HG02763 (cell line): ENCODE data around the gene AURKB.
"Not testable (repeated sequence)": the region's sequence is repeated elsewhere in the genome, so short reads cannot be mapped to it uniquely, and the experiment has no call there.

Experiments used
- ATAC-seq: cut with Tn5 transposase; IDR thresholded peaks from one replicate; pipeline ENCODE4 v1.9.1; 2021; ENCODE audit warnings: mild to moderate bottlenecking, moderate library complexity; ENCODE audit not compliant: unreplicated experiment

The AURKB gene

DNA sequence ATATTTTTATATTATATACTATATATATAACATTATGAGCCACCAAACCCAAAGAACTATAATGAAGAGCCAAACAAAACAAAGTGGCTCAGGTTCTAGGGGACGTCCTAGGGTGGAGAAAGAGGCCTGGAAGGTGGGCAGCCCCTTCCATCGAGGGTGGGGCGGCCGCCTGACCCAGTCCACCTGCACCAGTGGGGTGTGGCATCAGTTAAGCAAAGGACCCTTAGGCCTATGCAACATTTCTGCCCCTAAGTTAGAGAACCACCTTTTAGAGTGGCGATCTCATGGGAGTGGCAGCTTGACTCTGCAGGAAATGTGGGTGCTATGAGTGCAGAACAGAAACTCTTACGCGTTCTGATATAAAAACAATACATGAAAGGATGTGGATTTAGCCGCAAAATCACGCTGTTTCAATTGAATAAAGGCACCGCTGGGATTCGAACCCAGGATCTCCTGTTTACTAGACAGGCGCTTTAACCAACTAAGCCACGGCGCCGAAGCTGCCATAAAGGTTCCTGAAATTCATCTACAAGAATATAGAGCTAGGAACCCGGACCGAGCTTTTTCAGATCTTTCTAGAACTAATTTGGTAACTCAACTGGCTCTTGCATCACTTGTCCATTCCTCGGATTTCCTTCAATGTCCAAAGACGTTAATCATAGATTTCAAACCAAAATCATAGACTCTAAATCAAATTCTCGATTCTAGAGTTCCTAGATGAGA lies 15.6 kb upstream of the AURKB start:
- no peak for ATAC-seq

DNA sequence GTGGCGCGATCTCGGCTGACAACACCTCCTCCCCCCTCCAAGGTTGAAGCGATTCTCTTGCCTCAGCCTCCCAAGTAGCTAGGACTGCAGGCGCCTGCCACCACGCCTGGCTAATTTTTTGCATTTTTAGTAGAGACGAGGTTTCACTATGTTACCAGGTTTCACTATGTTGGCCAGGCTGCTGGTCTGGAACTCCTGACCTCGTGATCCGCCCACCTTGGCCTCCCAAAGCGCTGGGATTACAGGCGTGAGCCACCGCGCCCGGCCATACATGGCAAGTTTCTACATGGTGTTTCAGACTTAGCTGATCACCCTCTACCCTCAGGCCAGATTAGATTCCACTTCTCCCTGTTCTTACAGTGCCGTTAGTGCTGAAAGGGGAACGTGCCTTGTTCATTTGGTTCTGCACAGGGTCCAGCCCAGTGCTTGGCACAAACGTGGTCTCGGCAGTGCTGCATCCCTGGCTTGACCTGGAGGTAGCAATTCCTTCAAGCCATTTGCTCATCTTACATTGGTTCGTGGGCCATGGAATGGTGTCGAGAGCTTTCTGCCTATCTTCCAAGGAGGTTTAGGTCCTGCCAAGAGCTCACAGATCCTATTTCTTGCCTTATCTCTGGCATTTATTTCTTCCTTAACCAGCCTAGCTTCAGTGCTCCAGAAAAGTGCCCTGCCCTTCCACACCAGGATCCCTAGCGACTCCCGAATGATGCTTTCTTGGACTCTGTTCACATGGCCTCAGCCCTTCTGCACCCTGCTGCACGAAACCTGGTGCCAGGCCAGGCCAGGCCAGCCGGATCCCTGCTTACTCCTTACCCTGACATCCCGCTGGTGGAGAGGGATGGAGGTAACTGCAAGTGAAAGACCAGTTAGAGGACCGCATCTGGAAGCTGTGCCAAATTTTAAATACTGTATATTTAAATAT lies 14.8 kb upstream of the AURKB start:
- no peak for ATAC-seq

DNA sequence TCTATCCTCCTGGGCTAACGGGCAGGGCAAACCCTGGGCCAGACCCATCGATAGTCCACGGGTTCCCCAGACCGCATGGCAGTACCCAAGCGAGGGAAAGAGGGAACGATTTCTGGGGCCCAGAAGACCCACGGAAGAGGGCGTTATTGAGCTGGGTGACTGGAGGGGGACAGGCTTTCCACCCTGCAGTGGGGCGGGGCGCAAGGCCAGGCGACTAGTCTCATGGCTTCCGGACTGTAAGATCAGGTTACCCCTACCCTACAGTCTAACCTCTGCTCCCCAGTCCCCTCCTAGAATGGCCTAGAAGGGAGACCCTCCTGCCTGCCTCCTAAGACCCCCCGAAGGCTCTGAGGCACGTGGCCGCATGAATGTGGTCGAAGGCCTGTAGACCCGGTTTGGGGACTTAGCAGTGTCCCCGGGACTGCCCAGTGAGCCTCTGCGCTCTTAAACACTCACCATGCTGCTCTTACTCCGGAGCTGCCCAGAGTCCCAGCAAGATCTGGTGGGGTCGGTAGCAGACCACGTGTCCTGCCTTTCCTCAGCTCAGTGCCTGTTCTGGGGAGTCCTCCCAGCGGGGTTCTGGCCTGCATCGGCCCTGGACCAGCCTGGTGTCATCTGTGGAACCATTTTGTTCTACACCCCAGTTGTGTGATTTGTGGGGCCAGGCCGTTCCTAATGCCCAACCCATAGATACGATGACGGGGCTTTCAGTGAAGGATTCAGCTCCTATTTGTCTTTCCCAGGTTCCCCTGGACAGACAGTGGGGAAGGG lies 13.2 kb upstream of the AURKB start:
- ATAC-seq, result no peak

DNA sequence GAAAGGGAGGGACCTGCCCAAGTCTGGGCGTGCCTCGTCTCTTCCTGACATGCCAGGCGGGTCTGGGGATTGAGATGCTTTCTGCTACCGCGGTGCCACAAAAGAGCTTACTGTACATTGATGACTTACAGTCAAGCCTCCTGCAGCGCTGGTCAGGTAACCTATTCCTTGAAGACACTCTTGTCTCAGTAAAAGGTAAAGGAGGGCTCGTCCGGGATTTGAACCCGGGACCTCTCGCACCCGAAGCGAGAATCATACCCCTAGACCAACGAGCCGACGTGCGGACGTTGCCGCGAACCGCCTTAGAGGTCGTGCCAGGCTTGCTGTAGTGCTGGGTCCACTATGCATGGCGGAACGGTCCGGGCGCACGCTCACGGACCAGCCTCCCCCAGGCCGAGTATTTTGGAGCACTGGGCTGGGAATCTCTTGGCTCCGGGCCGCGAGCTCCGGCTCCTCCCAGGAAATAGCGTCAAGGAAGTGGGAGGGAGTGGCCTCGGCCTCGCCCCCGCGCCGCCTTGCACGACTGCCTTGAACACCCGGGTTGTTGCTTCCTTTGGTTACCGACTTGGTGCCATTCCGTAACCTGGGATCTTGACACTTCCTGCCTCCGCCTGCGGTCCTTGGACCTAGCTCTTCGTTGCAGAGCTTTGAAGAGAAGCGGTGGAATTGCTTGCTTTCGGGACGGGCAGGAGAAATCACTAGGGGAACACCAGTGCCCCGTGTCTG lies 12.4 kb upstream of the AURKB start:
- peak; percentile 33 for ATAC-seq

DNA sequence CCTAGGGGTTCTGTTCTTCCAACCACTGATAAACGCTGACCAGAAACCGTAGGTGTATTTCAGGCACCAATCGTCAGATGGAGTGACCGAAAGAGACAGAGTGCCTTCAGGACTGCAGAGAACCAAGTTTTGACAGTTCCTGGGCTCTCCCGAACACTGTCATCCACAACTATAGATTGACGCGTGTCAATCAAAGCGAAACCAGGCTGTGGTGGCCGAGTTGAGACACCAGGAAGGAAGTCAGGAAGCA lies 11.9 kb upstream of the AURKB start:
- peak; percentile 33 for ATAC-seq

DNA sequence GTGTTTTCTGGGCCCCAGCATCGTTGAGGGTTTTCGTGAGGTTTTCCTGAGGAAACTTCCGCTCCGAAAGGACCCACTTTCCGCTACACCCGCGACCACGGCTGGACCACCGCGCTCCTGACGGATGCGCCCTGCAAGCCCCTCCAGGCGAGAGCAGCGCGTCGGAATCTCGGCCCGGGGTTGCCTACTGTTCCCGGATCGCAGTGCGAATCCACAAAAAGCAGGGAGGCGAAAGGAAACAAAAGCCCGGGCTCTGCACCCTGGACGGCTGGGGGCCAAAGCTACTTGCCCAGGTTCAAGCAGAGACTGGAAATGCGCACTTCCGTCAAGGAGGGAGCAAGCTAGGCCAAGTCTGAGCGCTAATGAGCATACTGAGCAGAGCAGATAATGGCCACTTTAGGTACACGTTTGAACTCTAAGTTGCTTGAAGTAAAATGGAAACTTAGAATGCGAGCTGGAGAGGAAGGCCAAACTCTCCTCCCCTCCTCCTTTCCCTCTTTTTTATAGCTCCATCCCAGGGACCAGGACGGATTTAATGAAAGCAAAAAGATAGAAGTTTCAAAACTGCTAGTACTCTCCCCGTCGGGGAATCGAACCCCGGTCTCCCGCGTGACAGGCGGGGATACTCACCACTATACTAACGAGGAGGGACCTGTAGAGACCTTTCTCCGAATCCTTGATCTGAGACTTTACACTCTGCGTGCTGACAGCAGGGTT lies 11.4 kb upstream of the AURKB start:
- peak; percentile 39 for ATAC-seq

DNA sequence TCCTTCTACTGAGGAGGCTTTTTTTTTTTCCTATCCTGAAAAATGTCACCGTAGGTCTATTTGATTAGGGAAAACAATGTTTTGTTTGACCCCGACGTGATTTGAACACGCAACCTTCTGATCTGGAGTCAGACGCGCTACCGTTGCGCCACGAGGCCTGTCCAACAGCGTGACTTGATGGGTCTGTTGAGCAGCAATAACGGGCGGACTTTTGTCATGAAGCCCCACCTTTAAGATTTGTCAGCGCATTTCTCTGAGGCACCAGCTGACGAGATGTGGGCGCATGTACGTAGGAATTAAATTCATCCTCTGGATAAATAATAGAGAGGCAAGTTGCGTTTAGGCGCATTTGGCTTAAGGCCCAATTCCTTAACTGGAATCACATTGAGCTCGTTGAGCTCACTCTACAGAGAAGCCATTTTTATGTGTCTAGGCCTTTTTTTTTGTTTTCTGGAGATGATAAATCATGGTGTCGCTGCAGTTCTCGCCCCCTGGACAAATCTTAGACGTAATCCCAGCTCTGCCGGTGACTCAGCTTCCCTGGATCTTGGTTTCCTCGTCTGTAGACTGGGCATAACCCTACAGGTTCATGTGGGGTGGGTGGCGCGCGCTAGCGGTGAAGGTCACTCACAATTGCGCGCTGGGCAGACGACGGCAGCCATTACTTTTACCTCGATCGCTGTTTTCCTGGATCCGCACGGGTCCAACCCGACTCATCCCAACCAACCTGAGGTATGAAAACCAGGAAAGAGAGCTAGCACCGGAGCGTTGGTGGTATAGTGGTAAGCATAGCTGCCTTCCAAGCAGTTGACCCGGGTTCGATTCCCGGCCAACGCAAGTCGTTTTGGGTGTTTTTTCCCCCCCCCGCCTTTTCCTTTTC lies 10.6 kb upstream of the AURKB start:
- no peak for ATAC-seq

DNA sequence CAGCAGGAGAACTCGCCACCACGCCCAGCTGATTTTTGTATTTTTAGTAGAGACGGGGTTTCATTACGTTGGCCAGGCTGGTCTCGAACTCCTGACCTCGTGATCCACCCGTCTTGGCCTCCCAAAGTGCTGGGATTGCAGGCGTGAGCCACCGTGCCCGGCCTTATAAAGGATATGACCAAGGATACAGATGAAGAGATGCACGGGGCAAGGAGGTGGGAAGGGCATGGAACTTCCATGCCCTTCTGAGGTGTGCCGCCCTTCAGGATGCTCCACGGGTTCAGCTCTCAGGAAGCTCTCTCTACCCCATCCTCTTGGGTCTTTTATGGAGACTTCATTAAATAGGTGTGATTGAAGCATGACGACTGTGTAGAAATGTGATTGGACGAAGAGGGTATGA lies 3.6 kb upstream of the AURKB start:
- not testable (repeated sequence) for ATAC-seq

DNA sequence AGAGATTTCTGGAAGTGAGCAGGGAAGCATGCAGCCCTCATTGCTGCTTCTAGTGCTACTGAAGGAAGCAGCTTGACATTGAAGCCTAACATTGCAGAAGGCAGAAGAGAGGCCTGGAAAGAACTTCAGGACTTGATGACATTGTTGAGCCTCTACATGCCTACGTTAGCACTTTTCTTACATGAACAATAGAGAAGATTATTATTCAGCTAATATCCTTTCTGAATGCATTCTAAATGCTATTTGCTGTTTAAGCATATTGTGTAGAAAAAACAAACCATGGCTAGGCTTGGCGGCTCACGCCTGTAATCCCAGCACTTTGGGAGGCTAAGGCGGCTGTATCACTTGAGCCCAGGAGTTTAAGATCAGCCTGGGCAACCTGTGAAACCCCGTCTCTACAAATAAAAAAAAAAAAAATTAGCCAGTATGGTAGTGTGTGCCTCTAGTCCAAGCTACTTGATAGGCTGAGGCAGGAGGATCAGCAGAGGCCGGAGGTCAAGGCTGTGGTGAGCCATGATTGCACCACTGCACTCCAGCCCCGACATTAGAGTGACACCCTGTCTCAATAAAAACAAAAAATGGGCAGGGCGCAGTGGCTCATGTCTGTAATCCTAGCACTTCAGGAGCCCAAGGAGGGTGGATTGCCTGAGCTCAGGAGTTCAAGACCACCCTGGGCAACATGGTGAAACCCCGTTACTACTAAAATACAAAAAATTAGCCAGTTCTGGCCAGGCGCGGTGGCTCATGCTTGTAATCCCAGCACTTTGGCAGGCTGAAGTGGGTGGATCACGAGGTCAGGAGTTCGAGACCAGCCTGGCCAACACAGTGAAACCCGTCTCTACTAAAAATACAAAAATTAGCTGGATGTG lies 2.2 kb upstream of the AURKB start:
- no peak for ATAC-seq

DNA sequence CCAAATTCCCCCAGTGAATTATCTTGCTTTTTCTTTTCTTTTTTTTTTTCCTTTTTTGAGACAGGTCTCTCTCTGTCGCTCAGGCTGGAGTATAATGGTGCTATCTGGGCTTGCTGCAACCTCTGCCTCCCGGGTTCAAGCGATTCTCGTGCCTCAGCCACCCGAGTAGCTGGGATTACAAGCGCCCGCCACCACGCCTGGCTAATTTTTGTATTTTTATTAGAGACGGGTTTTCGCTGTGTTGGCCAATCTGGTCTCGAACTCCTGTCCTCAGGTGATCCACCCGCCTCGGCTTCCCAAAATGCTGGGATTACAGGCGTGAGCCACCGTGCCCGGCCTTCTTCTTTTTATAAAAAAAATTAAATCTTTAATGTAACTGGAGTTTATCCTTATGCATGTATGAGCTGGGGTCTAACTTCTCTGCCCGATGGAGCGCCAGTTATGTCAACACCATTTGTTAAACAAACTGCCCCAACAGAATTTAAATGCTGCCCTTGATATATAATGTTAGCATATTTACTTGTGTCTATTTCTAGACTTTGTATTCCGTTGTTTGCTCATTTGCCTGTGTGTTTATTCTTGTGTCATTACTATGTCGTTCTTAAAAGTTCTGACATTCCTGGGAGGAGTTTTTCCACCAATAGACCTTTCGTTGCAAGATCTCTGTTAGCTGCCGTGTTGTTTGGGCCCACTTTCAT lies 535 bp upstream of the AURKB start:
- no peak for ATAC-seq

DNA sequence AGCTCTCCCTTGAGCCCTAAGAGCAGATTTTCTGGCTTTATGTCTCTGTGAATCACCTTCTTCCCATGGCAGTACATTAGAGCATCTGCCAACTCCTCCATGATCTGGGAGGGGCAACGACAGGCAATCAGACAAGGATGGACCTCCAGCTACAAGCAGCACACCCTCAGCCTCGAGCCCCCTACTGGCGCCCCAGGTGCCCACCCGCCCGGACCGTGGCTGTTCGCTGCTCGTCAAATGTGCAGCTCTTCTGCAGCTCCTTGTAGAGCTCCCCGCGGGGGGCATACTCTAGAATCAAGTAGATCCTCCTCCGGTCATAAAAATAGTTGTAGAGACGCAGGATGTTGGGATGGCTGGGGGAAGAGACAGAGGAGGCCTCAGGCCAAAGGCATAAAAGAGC lies 3.8 kb downstream of the AURKB start:
- ATAC-seq, result no peak

DNA sequence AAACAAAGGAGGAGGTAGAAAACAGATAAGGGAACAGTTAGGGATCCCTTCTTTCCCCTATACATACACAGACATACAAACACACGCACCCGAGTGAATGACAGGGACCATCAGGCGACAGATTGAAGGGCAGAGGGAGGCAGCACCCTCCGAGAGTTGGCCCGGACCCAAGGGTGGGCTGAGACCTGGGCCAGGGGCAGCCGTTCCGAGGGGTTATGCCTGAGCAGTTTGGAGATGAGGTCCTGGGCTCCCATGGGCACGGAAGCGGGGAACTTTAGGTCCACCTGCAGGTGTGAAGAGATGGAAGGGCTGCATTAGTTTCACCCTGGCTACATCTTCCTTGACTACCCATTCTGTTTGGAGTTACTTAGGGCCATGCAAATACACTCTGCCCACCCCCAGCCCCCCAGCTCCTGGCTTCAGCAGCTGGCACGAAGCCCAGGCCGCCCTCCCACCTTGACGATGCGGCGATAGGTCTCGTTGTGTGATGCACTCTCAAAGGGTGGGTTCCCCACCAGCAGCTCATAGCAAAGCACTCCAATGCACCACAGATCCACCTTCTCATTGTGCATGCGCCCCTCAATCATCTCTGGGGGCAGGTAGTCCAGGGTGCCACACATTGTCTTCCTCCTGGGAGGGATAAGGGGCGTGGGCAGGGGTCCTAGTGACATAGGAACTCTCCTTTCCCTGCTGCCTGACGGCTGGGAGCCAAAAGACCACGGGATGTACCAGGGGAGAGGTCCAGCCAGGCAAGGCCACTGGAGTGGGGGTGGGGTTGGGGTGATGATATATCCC lies 5.4 kb downstream of the AURKB start:
- ATAC-seq, result no peak

DNA sequence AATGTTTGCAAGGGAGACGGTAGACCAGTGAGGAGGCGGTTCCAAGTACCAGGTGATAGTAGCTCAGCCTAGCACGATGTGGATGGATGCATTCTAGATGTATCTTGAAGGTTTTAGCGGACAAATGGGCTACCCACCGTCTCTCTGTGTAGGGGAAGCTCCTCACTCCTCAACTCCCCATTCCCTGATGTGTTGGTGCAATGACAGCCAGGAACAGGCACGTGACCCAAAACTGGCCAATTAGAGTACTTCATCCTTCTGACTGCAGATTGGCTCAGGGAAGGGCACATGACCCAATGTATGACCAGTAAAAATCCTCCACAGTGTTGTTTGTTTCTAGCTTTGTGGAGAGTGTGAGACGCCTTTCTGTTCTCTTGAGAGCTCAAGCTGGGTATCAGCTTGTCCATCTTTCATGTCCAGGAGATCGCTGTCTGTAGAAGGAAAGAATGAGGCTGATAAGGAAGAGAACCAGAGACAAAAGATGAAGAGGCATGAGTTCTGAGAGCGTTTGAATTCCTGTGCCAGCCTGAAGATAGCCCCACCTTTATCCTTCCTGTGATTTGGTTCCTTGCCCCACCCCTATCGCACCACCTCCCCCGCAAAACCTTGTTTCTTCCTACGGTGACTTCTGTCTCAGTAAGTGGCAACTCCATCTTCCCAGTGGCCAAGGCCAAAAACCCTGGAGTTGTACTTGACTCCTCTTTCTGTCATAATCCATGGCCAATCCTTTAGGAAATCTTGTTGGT lies 18.1 kb downstream of the AURKB start:
- ATAC-seq, result peak; percentile 24

DNA sequence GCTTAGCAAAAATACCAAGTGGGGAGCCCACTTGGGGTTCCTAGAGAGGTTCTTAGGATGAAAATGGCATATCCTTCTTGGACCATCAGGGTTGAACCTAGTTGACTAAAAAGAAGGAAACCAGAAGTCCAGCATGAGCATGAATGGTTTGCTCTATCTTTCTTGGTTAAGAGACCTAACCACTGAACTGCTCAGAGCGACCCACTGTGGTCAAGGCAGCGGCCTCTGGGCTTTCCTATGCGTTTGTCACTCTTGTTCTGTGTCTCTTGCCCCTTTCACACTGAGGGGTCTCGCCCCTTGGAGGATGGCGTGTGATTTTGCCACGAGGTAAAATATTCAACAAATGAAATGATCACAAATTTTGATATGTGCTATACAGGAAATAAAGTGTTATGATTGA lies 19.9 kb downstream of the AURKB start:
- ATAC-seq, result no peak

DNA sequence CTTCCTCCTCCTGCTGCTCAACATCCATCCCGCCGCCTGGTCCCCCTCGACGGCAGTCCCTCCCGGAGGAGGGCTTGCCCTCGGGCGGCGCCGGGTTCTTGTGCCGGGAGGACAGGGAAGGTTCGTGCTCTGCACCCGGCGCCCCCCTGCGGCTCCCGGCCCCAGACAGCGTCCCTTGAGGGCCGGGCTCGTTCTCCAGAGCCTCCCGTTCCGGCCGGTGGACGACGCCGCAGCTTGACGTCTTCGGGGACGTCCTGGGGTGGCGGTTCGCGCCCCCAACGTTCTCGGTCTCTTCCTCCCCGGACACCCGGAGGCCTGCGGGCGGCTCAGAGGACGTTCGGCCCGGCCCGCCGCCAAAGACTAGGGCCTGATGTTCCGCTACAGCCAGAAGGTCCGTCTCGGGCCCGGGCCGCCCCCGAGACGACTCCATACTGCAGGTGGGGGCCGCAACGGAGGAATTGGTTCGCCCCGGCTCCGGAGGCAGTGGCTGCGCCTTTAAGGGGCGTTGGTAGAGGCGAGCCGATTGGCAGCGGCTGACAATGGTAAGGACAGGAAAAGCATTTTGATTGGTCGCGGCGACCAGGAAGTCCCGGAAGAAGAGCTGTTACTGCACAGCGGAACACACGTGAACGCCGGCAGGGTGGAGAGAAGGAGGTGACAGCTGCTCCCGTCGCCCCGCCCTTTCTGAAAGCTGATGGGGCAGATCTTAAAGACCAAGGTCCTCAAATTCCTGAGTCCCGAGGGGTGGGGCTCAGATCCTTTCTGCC lies 20.5 kb downstream of the AURKB start, which contains the start of gene BORCS6:
BORCS6 (minus strand) TSS at position 470 of the 767 bp plus-strand sequence; CDS start at position 430, 40 bp downstream.
- ATAC-seq, result peak; percentile 45
